GM13977 (cell line): ENCODE measurements around the gene IFTAP.
A peak's percentile ranks its signal among the peaks of the same experiment; 100 is the strongest.

Experiments used
- DNase-seq: peaks from one replicate; pipeline ENCODE4 v3.0.0; 2012; ENCODE audit warnings: low spot score
- CTCF ChIP-seq: IDR thresholded peaks from 2 replicates; pipeline ENCODE4 v1.5.1; 2012; ENCODE audit warnings: mild to moderate bottlenecking, control low read depth; ENCODE audit not compliant: insufficient read depth; ENCODE audit errors: extremely low read depth, missing control alignments
- in situ Hi-C: fragments of 300-500 bp; cut with MboI; formaldehyde crosslinking; loops from one replicate; pipeline ENCODE4 v1.12.0; 2022; ENCODE audit warnings: low sequenced_read_pairs, low pct_unique_long_range_greater_than_20kb, mixed read lengths, inconsistent platforms; ENCODE audit not compliant: unreplicated experiment

Gene IFTAP

GRCh38 chr11:36696550-36696949, 102.2 kb downstream of the IFTAP start:
- in situ Hi-C loops = no loop called here
- DNase-seq = no peak

GRCh38 chr11:36699271-36699670, 105.0 kb downstream of the IFTAP start:
- no peak for DNase-seq
- TF ChIP-seq CTCF = no peak
- in situ Hi-C loops = no loop called here

More at GRCh38 chr11:36696550-36696949, 102.2 kb downstream of the IFTAP start:
- no peak for TF ChIP-seq CTCF

DNA sequence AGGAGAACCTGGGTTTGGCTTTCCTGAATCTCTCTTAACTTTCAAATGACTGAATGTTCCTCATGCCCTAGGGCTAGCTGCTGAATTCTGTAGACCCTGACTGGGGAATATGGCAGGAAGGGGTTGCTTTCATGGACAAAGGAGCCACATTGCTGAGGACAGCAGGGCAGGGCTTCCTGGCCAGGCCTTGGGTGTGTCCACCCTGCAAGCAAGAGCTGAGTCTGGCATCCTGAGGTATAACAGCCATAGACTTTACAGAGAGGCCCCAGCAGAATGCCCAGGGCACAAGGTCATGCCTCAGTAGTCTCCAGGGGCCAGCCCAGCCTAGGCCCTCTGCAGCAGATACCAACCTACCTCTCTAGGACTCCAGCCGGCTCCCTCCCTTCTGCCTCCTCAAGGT, 105.9 kb downstream of the IFTAP start:
- no peak for DNase-seq
- no peak for TF ChIP-seq CTCF
- in situ Hi-C loops = loop anchor here (5.0 kb wide), 1 partner anchor 47 kb away; no protein-coding TSS in a partner anchor

GRCh38 chr11:36702330-36703054, 108.2 kb downstream of the IFTAP start:
- DNase-seq = peak; percentile 61
- in situ Hi-C loops = loop anchor here (5.0 kb wide), 1 partner anchor 45 kb away; no protein-coding TSS in a partner anchor
- peak; percentile 74 for TF ChIP-seq CTCF

GRCh38 chr11:36703055-36703404, 108.7 kb downstream of the IFTAP start:
- peak; percentile 55 for DNase-seq
- in situ Hi-C loops = loop anchor here (5.0 kb wide), 1 partner anchor 44 kb away; no protein-coding TSS in a partner anchor
- TF ChIP-seq CTCF = no peak
